ENCODE results near the gene DIPK1A.

DNA sequence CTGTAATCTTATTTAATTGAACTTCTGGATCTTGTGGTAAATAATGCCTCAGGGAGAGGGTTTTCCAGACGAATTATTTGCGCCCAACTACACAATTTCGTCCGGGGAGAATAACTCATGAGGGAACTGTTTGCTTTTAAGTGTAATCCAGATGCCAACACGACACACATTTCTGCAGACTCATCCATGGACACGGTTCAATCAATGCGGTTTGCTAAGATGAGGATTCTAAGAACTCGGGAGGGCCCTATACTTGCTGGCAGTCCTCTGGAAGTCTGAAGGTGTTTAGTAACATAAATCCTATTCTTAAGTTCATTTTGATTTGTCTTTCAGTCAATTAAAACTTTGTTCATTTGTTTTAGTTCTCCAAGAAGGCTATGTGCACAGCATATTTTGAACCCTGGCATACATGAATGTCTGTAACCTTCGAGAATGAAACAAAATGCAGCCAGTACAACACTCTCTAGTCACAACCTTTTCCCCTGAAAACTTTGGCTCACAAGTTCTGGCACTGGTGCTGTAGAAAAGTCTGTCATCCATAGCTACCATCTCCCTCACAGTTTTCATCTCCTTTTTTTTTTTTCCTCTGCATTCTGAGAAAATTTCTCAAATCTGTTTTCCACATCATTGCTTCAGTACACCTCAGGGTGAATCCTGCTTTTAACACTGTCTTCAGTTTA is 38.8 kb downstream of the DIPK1A start:
- no peak for TF ChIP-seq CTCF (IDR thresholded peaks at IDR 0.05; ENCODE audit: low read length)
- TF ChIP-seq EZH2 (IDR thresholded peaks at IDR 0.05; ENCODE audit: borderline replicate concordance, low read length) = no peak
